Measurements from ENCODE around the gene STEAP4.

Gene STEAP4

DNA sequence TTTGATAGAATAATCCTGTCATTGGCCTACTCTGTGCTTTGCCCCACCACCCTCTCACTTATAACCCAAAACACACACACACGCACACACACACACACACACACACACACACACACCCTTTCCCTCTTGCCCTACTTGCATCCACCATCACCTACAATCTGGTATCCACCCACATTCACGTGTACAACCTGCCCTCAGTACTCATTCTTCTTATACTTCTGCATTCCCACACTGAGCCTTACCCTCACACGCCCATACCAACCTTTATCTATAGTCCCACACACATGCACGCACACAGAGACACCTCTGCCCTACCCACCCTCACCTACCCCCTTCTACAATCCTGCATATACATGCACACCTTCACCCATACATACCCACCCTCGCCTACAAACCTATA is 76.0 kb downstream of the STEAP4 start:
- intact Hi-C loops (cut with DNase I), result no loop called here
- DNase-seq, result no peak

DNA sequence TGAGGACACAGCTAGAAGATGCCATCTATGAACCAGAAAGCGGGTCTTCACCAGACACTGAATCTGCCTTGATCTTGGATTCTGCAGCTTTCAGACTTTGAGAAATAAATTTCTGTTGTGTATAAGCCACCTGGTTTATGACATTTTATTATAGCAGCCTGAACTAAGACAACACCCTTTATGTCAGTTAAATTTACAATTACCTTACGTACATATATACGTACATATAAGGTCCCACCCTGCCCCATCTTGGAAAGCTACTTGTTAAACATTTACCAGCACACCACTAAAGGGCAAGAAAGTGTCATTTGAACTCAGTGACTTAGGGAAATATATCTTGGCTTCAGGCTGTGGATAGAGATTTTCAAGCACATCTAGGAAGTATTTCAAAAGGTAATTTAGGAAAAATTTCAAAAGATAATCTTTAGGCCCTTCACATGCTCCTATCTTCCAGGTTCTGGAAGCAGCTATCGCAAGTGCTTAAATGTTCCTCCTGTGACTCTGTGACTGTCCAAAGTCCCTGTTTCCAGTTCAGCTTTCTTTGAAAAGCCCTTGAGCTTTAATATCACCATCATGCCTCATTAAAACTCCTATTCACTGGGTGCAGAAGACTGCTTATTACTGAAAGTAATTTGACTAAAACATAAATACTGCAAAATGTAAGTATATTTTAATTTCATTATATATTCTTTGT is 77.2 kb downstream of the STEAP4 start:
- intact Hi-C loops (cut with DNase I), result no loop called here
- DNase-seq, result no peak

DNA sequence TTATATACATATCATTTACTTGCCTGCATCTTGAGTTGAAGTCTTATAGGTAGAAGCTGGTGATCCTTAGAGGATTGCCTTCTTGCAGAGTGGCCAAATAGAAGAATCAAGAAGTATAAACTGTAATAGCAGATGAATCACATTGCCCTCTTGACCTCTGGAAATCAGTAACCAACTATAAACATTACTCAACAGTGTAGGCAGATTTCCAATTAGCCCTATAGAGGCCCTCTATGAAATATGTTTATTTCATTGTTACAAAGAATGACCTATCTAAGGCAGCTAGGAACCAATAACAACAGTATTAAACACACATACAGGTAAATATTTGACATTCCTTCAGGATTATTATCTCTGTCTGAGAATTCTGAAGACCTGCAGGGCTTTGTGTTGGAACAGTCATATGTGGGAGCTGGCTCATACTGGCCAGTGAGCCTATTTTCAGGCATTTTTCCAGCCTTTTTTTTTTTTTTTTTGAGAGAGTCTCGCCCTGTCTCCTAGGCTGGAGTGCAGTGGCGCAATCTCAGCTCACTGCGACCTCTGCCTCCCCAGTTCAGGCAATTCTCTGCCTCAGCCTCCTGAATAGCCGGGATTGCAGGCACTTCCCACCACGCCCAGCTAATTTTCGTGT is 79.7 kb downstream of the STEAP4 start:
- DNase-seq, result no peak
- intact Hi-C loops (cut with DNase I), result no loop called here

DNA sequence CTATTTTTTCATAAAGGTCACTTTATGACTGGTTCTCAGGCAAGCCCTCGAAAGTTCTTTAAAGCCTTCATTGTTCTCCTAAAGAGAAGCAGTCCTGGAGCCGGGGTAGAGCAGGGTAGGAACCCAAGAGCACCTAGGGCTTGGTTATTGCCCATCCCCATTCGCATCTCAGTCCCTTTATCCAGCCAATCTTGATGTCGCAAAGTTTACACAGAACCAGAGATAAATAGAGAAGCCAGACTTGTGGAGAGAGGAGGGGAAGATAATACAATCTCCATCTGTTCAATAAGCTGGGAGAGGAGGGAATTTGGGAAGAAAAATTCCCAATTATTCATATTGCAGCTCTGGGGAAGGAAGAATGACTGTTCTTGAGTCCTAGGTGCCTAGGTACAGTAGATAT is 80.5 kb downstream of the STEAP4 start:
- no peak for DNase-seq

DNA sequence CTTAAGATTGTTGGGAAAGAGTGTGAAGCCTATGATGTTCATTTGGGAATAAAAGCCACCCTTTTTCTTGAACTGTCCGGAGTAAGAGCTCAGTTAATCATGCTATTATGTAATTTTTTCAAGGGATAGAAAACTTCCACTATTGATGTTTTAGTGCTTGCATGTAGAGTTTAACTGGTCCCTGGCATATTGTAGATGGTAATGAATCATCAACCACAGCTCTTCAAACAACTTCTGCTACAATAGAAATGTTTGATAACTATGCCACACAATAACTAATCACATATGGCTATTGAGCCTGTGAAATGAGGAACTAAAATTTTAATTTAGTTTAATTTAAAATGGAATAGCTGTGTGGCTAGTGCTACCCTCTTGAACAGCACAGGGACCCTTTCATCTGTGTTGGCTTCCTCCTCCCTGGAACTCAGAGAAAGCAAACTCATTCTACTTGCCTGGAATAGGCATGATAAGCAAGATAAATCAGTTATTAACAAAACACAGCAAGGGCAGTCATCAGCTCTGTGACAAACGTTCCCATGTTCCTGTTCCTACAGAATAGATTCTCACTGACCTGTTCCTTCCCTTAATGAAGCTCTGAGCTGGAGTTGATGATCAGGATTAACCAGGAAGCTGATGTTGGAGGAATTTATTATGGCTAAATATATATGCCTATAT is 82.0 kb downstream of the STEAP4 start:
- DNase-seq, result no peak
- intact Hi-C loops (cut with DNase I), result no loop called here

More for the DNA sequence above, 80.5 kb downstream of the STEAP4 start:
- intact Hi-C loops (cut with DNase I), result no loop called here

DNA sequence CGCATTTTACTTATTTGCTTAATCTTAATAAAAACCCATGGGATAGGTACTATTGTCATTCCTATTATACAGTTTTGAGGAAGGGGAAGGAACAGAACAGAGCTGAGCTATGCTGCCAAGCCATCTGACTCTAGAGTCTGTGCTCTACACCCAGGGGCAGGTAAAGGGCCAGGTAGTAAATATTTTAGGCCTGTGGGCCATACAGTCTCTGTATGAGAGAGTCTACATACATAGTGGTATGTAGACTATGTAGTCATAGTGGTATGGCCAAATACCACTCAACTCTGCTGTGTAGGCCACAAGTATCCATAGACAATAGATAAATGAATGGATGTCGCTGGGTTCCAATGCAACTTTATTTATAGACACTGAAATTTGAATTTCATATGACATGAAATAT is 83.4 kb downstream of the STEAP4 start:
- intact Hi-C loops (cut with DNase I), result no loop called here
- no peak for DNase-seq
